Measurements from ENCODE around the gene PRKCG. TPM values are rescaled to one million over a fixed set of nuclear protein-coding genes. Genes with fewer than 3 reads are reported as not detected.

PRKCG gene
- polyA plus RNA-seq, 1 donor from 2014 or later, result not detected

Other genes starting within 250 kb of the PRKCG start
- 0.15 TPM for gene NLRP12, start 57.9 kb upstream of the PRKCG start, polyA plus RNA-seq
- gene MYADM, start 14.3 kb upstream of the PRKCG start, polyA plus RNA-seq, result 47.0 TPM
- gene CACNG7, start 27.1 kb downstream of the PRKCG start, polyA plus RNA-seq, result not detected
- not detected for gene CACNG8, start 80.7 kb downstream of the PRKCG start, polyA plus RNA-seq
- not detected for gene CACNG6, start 109.4 kb downstream of the PRKCG start, polyA plus RNA-seq
- not detected for gene VSTM1, start 181.7 kb downstream of the PRKCG start, polyA plus RNA-seq
- not detected for gene TARM1, start 199.2 kb downstream of the PRKCG start, polyA plus RNA-seq
- 0.40 TPM for gene OSCAR, start 218.6 kb downstream of the PRKCG start, polyA plus RNA-seq
- 458 TPM for gene NDUFA3, start 220.7 kb downstream of the PRKCG start, polyA plus RNA-seq
- gene TFPT, start 233.5 kb downstream of the PRKCG start, polyA plus RNA-seq, result 11.9 TPM
- 70.6 TPM for gene PRPF31, start 233.6 kb downstream of the PRKCG start, polyA plus RNA-seq

All from IgD-negative memory B cell (primary cell).